Measurements from ENCODE around the gene ICE2.

Gene ICE2

GRCh38 chr15:60494108-60494507 lies 15.2 kb upstream of the ICE2 start:
- no peak for DNase-seq

GRCh38 chr15:60493166-60493565 lies 14.2 kb upstream of the ICE2 start:
- DNase-seq, result no peak

- DNase-seq, result no peak
These were observed 7.8 kb upstream of the ICE2 start for GRCh38 chr15:60486742-60487141.

GRCh38 chr15:60485365-60486055 lies 6.6 kb upstream of the ICE2 start:
- no peak for DNase-seq

GRCh38 chr15:60483042-60483441 lies 4.1 kb upstream of the ICE2 start:
- DNase-seq, result no peak

GRCh38 chr15:60480888-60481287 lies 1.9 kb upstream of the ICE2 start:
- DNase-seq, result no peak

GRCh38 chr15:60480149-60480548 lies 1.2 kb upstream of the ICE2 start:
- no peak for DNase-seq

GRCh38 chr15:60479361-60480110 lies 594 bp upstream of the ICE2 start:
- DNase-seq, result no peak

GRCh38 chr15:60477916-60478565 lies 901 bp downstream of the ICE2 start:
- peak; percentile 34 for DNase-seq

- DNase-seq, result no peak
These were observed 1.8 kb downstream of the ICE2 start for GRCh38 chr15:60477164-60477563.

- DNase-seq, result peak; percentile 32
These were observed 2.2 kb downstream of the ICE2 start for GRCh38 chr15:60476713-60477112.

- DNase-seq, result no peak
These were observed 5.8 kb downstream of the ICE2 start for GRCh38 chr15:60473135-60473534.

- no peak for DNase-seq
These were observed 7.6 kb downstream of the ICE2 start for GRCh38 chr15:60471314-60471713.

- DNase-seq, result no peak
These were observed 8.9 kb downstream of the ICE2 start for GRCh38 chr15:60469893-60470641.

- no peak for DNase-seq
These were observed 13.9 kb downstream of the ICE2 start for GRCh38 chr15:60464836-60465630.

- no peak for DNase-seq
These were observed 16.9 kb downstream of the ICE2 start for GRCh38 chr15:60462027-60462426.

GRCh38 chr15:60460931-60461330 lies 18.0 kb downstream of the ICE2 start:
- DNase-seq, result no peak

GRCh38 chr15:60458721-60459120 lies 20.2 kb downstream of the ICE2 start:
- DNase-seq, result no peak

- no peak for DNase-seq
These were observed 21.0 kb downstream of the ICE2 start for GRCh38 chr15:60457985-60458384.

- no peak for DNase-seq
These were observed 24.1 kb downstream of the ICE2 start for GRCh38 chr15:60454824-60455223.

GRCh38 chr15:60448668-60449360 lies 30.1 kb downstream of the ICE2 start:
- no peak for DNase-seq

Data from NCI-H526 treated with DMSO at 0.1 percent for 48 hours (cell line).